HG03045 (cell line): ENCODE results near the gene DNAJC27.

Source experiments
- ATAC-seq: cut with Tn5 transposase; IDR thresholded peaks from one replicate; pipeline ENCODE4 v1.9.1; 2021; ENCODE audit warnings: mild to moderate bottlenecking, moderate library complexity; ENCODE audit not compliant: unreplicated experiment

Gene DNAJC27

DNA sequence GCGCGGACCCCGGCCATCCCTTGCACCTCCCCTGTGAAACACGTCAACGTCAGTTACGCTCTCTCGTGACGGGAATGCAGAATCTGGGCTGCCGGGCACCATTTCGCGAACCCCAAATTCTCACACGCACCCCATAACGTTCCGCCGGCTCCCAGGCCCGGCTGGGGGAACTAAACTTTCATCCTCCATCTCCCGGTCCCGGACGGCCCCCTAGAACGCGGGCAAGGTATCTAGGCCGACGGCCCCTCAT lies 544 bp downstream of the DNAJC27 start:
- ATAC-seq, result no peak

DNA sequence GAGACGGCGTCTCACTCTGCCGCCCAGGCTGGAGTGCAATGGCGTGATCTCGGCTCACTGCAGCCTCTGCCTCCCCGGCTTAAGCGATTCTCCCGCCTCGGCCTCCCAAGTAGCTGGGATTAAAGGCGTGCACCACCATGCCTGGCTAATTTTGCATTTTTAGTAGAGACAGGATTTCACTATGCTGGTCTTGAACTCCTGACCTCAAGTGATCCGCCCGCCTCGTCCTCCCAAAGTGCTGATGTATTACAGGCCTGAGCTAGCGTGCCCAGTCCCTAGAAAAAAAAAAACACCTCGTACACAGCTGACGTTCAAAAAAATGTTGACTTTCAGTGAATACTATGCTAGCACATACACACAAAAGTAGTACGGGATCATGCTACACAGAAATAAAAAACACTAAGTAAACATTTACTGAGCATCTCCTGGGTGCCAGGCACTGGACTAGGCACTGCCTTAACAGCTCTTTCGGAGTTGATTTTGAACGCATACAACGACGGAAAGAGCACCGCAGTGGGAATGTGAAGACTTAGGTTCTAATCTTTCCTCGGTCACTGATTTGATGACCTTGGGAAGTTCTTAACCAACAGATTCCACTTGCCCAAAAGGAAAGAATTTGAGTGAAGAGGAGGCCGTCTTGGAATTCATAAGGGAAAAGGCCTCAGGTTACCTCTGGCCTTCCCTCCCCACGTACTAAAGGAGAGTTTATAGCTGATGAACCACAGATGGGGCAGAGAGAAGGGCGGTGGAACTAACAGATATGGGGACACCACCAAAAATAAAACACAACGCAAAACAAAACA lies 1.1 kb downstream of the DNAJC27 start:
- ATAC-seq, result no peak

DNA sequence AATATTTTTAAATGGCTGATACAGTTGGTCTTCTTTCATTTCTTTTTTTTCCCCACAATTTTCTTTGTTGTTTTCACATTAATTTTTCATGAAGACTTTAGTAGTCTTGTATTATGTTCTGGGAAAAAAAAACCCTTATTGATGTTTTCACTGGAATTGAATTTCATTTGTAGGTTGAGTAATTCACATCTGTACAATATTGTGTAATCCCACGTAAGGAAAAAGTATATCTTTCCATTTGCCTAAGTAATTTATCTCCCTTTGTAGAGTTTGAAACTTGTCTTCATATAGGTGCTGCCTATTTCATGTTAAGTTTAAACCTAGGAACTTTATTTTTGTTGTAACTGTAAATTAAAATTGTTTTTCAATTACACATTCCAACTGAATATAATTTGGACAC lies 2.0 kb downstream of the DNAJC27 start:
- ATAC-seq, result no peak

DNA sequence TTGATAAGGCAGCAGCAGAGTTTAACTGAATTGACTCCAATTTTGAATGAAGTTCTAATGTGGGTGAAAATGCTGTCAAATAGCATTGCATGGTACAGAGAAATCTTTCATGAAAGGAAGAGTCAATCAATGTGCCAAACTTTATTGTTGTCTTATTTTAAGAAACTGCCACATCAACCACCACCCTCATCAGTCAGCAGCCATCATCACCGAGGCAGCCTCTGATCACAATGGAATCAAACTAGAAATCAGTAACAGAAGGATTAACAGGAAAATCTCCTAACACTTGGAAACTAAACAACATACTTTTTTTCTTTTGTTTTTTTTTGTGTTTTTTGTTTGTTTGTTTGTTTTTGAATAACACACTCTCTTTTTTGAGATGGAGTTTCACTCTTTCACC lies 9.9 kb downstream of the DNAJC27 start:
- ATAC-seq, result no peak

DNA sequence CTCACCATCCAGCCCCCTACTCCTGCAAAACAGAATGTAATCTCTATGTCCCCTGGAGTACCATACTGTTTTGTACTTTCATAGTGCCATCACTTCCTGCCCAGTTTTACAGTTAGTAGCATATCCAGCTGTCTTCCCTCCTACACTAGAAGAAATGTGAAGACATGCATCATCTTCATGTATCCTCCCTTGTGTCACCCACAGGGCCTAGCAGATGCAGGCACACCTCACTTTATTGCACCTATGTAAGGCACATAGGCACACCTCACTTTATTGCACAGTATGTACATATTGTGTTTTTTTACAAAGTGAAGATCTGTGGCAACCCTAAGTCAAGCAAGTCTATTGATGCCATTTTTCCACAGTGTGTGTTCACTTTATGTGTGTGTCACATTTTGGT lies 12.0 kb downstream of the DNAJC27 start:
- no peak for ATAC-seq

DNA sequence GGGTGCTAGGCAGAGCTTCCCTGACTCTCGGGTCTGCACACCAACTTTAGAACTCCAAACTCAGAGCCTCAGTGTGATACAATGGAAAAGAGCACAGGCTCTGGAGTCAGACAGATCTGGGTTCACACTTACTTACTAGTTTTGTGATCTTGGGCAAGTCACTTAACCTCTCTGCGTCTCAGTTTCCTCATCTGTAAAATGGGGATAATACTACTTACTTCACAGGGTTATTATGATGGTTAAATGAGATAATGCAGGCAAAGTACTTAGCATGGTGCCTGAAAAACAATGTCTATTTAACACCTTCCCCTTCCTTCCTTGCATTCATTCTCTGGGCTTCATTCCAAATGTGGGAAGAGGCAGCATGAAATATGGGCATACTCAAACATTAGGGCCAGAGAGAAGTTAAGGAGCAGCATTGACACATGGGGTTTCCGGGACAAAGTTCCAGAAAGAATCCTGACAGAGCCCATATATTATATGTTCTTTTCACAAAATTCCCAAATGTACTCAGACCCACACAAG lies 13.3 kb downstream of the DNAJC27 start:
- ATAC-seq, result no peak

DNA sequence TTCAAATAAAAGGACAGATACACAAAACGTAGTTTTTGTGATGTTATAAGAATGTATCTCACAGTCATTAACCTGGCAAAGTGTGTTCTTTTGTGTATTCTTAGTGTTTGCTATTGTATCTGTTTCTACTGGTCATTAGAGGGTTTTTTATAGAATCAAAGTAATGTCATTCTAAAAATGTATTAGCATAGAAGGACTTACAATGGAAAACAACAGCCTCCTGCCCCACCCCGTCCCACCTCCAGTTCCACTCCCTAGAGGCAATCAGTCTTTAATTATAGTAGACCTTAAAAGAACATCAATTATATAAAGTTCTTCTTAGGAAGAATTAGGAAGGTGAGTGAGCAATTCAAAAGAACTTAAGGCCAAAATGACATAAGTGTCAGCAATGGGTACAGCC lies 13.8 kb downstream of the DNAJC27 start:
- no peak for ATAC-seq

DNA sequence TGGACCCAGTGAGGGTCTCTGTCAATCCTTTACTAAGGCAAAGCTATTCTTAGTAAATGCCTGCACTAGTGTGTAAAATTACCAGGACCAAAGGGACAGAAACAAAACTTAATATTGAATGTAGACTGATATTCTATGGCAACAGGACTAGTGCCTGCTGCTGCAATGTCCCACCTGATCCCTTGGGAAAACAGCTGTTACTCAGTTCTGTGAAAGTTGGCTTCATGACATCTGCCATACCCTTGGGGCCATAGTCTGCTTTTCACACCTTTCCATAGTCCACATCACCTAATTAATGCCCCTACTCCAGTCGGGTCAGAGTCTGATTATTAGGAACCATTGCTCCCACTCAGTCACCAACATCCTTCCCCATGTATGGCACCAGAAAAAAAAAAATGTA lies 14.5 kb downstream of the DNAJC27 start:
- no peak for ATAC-seq

DNA sequence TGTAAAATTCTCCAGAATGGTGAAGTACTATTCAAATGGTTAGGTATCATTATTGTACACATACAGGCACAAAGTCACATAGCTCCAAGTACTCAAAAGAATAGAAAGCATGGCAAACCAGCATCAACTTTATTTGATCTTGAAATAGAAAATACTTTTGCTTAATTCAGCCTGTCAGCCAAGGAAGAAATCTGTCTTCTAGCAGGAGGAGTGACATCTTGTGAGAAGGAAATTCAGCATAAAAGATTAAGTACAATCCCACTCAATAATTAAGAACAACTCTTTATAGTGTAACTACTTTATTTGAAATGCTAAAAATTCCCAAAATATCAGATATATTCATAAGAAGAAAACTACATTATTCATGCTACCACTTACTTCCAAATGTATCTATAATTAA lies 15.8 kb downstream of the DNAJC27 start:
- no peak for ATAC-seq

DNA sequence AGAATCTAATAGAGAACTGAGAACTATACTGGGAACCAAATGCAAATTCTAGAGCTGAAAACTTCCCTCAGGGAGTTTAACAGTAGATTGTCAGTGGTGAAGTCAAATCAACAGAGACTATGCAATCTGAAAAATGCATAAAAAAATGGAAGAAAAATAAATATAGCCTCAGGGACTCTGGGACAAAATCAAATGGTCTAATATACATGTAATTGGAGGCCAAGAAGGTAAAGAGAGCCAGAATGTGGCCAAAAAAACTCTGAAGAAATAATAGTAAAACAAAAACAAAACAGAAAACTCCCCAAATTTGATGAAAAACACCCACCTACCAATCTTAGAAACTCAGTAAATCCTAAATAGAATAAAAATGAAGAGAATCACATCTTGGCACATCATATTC lies 16.5 kb downstream of the DNAJC27 start:
- ATAC-seq, result no peak

DNA sequence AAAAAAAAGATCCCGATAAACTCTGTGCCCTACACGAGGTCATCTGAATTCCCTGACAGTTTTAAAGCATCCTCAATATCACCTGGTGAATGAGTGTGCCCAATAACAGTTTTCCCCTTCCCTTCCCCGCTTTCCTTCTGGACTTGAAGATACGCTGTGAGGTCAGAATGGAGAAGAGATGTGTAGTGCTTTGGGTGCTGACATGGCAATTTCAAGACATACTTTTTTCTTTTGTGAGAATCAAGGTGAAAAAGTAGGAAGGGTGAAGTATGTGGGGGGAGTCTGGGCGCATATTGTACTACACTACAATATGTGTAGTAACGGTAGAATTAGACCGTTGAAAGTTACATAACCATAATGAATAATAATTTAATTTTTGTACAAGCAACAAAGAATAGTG lies 21.7 kb downstream of the DNAJC27 start:
- no peak for ATAC-seq

DNA sequence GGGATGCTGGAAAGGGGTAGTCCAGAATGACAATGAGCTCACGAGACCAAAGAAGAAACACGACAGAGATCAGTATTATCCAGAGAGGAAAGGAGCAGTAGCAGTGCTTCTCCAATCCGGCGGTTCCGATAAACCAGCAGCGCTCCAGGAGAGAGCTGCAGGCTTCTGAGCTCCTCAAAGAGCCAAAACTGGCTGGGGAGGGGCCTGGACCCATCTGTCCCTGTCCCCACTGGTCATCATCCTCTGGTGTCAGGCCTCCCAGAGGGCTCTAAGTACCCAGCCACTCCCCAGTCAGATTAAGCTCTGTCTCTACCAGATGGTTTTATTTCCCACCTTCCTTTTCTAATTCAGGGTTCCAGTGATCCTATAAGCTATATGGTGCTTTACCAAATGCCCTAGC lies 23.2 kb downstream of the DNAJC27 start:
- no peak for ATAC-seq

DNA sequence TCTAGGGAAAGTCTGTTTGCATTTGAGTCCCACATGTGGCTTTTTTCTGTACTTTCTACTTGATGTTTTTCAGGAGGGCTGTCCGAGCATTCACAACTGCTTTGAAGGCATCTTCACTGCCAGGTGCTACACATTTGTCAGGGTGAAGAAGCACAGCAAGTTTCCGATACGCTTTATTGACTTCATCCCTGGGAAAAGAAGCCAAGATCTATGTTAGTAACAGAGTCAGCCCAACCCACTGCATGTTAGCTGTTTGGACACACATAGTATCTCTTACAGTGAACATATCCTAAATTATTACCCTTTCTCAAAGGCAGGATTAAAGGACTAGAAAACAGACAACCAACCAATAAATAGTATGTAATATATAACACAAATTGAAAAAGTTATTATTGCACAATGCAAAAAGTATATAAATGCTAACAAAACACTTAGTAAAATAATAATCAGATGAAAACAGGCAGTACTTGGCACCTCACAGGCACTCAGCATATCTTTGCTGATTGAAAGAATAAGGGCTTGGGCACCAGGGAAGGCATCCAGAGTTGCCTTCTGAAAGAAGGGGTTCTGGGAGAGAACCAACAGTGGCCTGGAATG lies 24.1 kb downstream of the DNAJC27 start:
- no peak for ATAC-seq

DNA sequence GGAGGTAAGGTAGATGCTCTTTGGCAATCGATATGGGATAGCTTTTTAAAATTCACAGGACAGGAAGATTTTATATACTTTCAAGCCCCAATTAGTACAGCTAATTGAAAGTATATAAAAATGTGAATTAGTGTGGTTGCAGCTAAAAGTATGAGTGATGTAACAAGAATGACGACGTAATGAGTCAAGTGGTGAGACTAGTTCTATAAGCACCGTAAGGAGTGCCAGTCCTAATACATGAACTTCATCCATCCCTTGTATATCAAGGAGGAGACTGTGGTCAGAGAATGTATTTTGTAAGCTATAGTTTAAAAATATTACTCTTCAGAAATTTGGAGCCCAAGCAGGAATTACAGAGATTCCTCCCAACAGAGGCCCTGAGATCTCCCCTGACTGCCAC lies 25.8 kb downstream of the DNAJC27 start:
- no peak for ATAC-seq

DNA sequence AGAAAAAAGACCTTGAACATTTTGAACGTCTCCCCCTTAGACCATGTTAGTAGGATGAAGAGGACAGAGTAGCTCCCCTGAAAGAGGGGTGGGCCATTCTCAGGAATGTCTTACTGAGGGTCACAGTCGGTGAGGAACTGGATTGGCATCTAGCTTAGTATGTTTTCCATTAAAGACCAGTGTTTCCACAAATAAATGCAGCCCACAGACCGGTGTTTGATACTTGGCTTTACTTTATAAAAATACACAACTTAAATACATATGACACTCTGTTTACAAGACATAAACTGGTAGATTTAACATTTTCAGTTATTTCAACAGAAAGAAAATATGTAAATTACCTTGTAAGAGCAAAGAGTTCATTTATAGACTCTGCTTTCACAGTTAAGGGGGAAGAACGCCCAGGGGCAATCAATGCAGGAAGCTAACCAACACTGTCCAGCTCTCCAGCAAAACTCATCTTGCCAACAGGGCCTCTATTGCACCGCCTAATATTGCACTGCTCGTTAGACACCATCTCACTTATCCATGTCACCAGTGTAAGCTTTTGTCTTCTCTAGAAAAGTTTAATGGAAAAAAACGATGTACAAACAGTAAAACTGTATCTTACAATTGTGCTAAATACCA lies 28.2 kb downstream of the DNAJC27 start:
- ATAC-seq, result no peak

DNA sequence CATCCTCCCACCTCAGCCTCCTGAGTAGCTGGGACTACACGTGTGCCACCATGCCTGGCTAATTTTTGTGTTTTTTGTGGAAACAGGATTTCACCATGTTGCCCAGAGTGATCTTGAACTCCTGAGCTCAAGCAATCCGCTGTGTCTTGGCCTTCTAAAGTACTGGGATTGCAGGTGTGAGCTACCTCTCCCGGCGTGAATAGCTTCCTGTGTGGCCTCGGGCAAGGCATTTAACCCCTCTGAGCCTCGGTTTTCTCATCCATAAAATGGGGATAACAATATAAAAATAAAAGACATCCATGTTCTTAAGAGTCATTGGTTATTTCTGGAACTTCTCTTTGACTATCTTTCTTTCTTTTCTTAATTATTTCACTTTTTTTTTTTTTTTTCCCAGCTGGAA lies 32.4 kb downstream of the DNAJC27 start:
- no peak for ATAC-seq

DNA sequence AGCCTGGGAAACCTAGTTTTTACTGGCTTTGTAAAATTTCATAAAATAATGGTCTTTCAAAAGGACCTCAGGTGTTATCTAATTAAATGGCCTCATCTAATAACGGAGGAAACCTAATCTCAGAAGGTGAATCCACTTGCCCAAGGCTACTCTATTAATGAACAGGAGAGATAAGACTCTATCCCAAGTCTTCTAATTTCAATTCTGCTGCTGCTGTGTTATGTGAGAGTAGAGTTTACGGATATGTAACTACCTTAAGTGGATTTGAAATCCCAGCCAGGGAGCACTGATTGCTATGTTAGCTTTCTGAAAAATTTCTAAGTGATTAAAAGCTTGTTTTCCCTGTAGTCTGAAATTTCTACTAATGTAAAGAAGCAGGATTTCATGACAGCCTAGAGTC lies 34.5 kb downstream of the DNAJC27 start:
- no peak for ATAC-seq

DNA sequence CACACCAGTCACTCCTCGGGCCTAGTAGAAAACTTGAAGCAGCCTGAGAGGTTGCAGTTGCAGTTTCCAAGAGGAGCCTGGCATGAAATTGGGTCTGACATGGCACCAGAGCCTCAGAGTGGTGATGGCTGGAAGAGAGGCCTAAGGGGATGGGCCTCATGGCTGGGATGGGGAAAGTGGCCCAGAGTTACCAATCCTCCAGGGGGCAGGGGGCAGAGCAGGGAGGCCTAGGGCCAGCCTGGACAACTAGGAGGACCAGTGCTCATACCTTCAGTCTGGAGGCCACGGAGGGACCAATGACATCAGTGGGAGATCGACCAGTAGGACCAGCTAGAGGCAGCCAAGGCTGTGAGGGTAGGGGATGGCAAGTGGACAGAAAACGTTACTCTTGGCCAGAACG lies 36.6 kb downstream of the DNAJC27 start:
- no peak for ATAC-seq

DNA sequence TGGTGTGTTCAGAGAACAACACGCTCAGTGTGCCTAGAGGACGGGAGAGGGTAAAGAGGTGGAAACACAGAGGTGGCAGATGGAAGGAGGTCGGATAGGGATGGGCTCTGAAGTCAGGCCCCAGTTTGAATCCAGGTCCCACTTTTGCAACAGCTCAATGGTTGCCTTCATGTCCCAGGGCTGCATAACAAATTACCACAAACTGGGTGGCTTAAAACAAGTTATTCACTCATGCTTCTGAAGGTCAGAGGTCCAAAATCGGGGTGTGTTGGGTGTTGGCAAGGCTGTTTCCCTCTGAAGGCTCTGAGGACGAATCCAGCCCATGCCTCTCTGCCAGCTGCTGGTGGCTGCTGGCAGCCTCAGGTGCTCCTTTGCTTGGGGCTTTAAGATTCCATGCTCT lies 39.0 kb downstream of the DNAJC27 start:
- ATAC-seq, result no peak

DNA sequence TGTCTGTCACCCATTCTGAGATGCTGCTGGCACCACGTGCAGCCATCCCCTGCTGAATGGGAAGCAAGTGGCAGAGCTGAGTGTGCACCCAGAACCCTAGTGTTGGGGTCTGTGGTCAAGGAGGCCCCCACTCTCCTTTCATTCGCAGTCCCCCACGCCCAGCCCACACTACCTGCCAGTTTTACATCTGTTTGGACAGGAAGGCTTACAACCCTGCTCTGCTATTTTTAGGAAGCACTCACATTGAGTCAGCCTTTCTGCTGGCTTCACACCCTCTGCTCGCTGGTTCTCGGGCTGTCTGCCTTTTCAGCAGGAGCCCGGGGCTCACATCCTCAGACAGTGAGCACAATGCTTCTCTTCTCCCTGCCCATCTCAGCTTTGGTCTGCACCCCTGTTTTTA lies 41.0 kb downstream of the DNAJC27 start:
- ATAC-seq, result peak; percentile 67

DNA sequence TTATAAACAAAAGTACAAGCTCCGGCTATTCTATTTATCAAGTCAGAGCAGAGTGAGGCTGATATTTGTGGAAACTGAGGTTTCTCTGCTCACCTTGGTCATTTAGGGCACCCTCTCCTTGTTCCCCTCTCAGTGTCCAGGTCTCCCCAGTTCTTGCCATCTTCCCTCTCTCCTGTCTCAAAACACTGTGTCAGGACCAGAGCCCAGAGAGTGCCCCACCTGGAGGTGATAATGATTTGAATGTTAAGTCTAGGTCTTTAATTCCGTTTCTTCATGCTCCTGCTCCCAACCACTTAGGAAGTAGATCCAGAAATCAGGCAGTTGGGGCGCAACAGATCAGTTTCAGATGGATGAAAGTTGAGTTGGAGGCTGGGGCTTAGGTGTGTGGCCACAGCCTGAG lies 42.5 kb downstream of the DNAJC27 start:
- no peak for ATAC-seq

DNA sequence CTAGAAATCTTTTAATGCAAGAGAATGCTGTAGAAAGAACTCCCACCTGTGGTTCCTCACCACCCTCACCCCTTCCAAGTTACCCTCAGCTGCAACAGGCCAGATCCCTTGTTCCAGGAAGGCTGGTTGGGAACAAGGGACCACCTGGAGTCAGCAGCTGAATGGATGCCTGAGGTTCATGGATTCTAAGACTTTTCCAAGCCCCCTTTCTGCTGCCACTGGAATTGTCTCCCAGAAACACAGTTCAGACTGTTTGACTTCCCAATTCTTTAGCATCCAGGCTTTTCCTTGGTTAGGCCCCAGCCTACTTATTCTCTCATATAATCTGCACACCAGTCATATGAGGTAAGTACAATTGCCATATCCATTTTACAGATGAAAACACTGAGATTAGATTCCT lies 43.7 kb downstream of the DNAJC27 start:
- no peak for ATAC-seq
